Neural cell (in vitro differentiated cells): ENCODE results near the gene SFTPD.

Experiments
- CTCF ChIP-seq: fragments of 450-650 bp; IDR thresholded peaks from 2 replicates; pipeline ENCODE4 v1.5.1; 2014; ENCODE audit warnings: antibody characterized with exemption, mild to moderate bottlenecking, moderate library complexity; ENCODE audit not compliant: poor library complexity, severe bottlenecking
- EP300 ChIP-seq: fragments of 450-650 bp; conservative IDR thresholded peaks from 2 replicates; pipeline ENCODE4 v1.6.1; 2014; ENCODE audit warnings: antibody characterized with exemption, mild to moderate bottlenecking, moderate library complexity; ENCODE audit not compliant: poor library complexity, severe bottlenecking
- EZH2 ChIP-seq: fragments of 200-600, 300-800 bp; shearing (Covaris generic), sonication (generic); IDR thresholded peaks from 2 replicates; pipeline ENCODE4 v1.6.1; 2014; ENCODE audit warnings: antibody characterized with exemption, low read length, borderline replicate concordance, mild to moderate bottlenecking; ENCODE audit not compliant: insufficient read depth, poor library complexity, severe bottlenecking
- POLR2AphosphoS5 ChIP-seq: IDR thresholded peaks from 2 replicates; pipeline ENCODE4 v1.6.1; 2012
- RAD21 ChIP-seq: fragments of 450-650 bp; conservative IDR thresholded peaks from 2 replicates; pipeline ENCODE4 v1.6.1; 2014; ENCODE audit warnings: antibody characterized with exemption, mild to moderate bottlenecking, moderate library complexity
- REST ChIP-seq: IDR thresholded peaks from 2 replicates; pipeline ENCODE4 v1.6.1; 2012; ENCODE audit warnings: borderline replicate concordance
- SMC3 ChIP-seq: fragments of 450-650 bp; conservative IDR thresholded peaks from 2 replicates; pipeline ENCODE4 v1.6.1; 2014; ENCODE audit warnings: antibody characterized with exemption, mild to moderate bottlenecking, moderate library complexity; ENCODE audit not compliant: poor library complexity
- TAF1 ChIP-seq: IDR thresholded peaks from 2 replicates; pipeline ENCODE4 v1.6.1; 2012; ENCODE audit warnings: low read depth

GRCh38 chr10:79927111-79927828, 21.6 kb downstream of the SFTPD start:
- no peak for TF ChIP-seq EZH2
- no peak for TF ChIP-seq POLR2AphosphoS5
- no peak for TF ChIP-seq CTCF
- no peak for TF ChIP-seq RAD21
- no peak for TF ChIP-seq EP300
- no peak for TF ChIP-seq REST
- no peak for TF ChIP-seq SMC3
- TF ChIP-seq TAF1: no peak
